Natural killer cell (primary cell): Measurements from ENCODE around the gene OGFOD3. TPM values are rescaled to one million over a fixed set of nuclear protein-coding genes. Genes with fewer than 3 reads are reported as not detected.

Experiments used
- ATAC-seq, 3 donors: fragments of 150-1000 bp in 2 of 3; fragments of 200-7000 bp in 1 of 3; cut with Tn5 transposase; 1 replicate in 1 of 3; 2 replicates in 2 of 3; pipeline ENCODE4 v1.10.0; 2021; ENCODE audit warnings: mild to moderate bottlenecking in 2 of 3, moderate library complexity in 2 of 3
- DNase-seq, 2 donors: peaks; one replicate each; pipeline versions ENCODE4 v3.0.0 to v3.0.0-alpha.2; 2013 to 2021; ENCODE audit warnings: mixed read lengths in 1 of 2
- H3K27ac ChIP-seq: one replicate; pipeline ENCODE4 v1.5.1; 2013; ENCODE audit warnings: mild to moderate bottlenecking, low read length
- H3K27me3 ChIP-seq: one replicate; pipeline ENCODE4 v1.6.1; 2013; ENCODE audit warnings: low read length; ENCODE audit not compliant: control insufficient read depth, insufficient read depth
- H3K36me3 ChIP-seq: one replicate; pipeline ENCODE4 v1.6.1; 2013; ENCODE audit warnings: low read length; ENCODE audit not compliant: control insufficient read depth, insufficient read depth
- H3K4me1 ChIP-seq: one replicate; pipeline ENCODE4 v1.6.1; 2013; ENCODE audit warnings: low read length; ENCODE audit not compliant: control insufficient read depth, insufficient read depth
- H3K4me3 ChIP-seq: one replicate; pipeline ENCODE4 v1.5.1; 2013; ENCODE audit warnings: low read length
- H3K9me3 ChIP-seq: one replicate; pipeline ENCODE4 v1.6.1; 2013; ENCODE audit warnings: low read length; ENCODE audit not compliant: control insufficient read depth, insufficient read depth
- H3K27ac Mint-ChIP-seq, 2 donors: one replicate each; pipeline ENCODE4 v1.8.0; 2022; ENCODE audit warnings: mild to moderate bottlenecking in 2 of 2, mixed read lengths in 2 of 2, moderate library complexity in 1 of 2
- H3K27me3 Mint-ChIP-seq, 2 donors: one replicate each; pipeline ENCODE4 v1.8.0; 2022; ENCODE audit warnings: low read depth in 2 of 2, mixed read lengths in 2 of 2
- H3K36me3 Mint-ChIP-seq: one replicate; pipeline ENCODE4 v1.8.0; 2022; ENCODE audit warnings: mixed read lengths
- H3K4me1 Mint-ChIP-seq, 2 donors: one replicate each; pipeline ENCODE4 v1.8.0; 2022; ENCODE audit warnings: mixed read lengths in 2 of 2
- H3K4me3 Mint-ChIP-seq: one replicate; pipeline ENCODE4 v1.8.0; 2022; ENCODE audit warnings: mild to moderate bottlenecking, moderate library complexity, mixed read lengths
- H3K9me3 Mint-ChIP-seq, 2 donors: one replicate each; pipeline ENCODE4 v1.8.0; 2022; ENCODE audit warnings: mixed read lengths in 2 of 2
- WGBS: methylation state at CpG from one replicate; pipeline ENCODE4 v1.1.7; 2013; ENCODE audit warnings: missing lambda C conversion rate; ENCODE audit not compliant: insufficient coverage; 5-methylcytosine and 5-hydroxymethylcytosine counted together
- intact Hi-C: fragments of 100-400 bp; cut with micrococcal nuclease; formaldehyde crosslinking; loops from one replicate; pipeline ENCODE4 v1.14.2; 2022
- total RNA-seq, 4 donors: library from RNA; stranded (reverse); fragments of 120-200 nt in 1 of 4; gene quantifications; one replicate each; pipeline versions ENCODE4 v1.2.3 to v1.2.4, GENCODE V29; 2013 to 2022
- TF ChIP-seq, protein P1 (sequence below): fragments of 200-600 bp; IDR thresholded peaks from one replicate; pipeline ENCODE4 v1.8.0; 2022; ENCODE audit warnings: antibody characterized with exemption

OGFOD3 gene
- total RNA-seq, 3 donors from 2014 or later (not counting 1 experiment from before 2014, with no cell fraction given): 21.6 to 28.6 (median 23.3) TPM

DNA sequence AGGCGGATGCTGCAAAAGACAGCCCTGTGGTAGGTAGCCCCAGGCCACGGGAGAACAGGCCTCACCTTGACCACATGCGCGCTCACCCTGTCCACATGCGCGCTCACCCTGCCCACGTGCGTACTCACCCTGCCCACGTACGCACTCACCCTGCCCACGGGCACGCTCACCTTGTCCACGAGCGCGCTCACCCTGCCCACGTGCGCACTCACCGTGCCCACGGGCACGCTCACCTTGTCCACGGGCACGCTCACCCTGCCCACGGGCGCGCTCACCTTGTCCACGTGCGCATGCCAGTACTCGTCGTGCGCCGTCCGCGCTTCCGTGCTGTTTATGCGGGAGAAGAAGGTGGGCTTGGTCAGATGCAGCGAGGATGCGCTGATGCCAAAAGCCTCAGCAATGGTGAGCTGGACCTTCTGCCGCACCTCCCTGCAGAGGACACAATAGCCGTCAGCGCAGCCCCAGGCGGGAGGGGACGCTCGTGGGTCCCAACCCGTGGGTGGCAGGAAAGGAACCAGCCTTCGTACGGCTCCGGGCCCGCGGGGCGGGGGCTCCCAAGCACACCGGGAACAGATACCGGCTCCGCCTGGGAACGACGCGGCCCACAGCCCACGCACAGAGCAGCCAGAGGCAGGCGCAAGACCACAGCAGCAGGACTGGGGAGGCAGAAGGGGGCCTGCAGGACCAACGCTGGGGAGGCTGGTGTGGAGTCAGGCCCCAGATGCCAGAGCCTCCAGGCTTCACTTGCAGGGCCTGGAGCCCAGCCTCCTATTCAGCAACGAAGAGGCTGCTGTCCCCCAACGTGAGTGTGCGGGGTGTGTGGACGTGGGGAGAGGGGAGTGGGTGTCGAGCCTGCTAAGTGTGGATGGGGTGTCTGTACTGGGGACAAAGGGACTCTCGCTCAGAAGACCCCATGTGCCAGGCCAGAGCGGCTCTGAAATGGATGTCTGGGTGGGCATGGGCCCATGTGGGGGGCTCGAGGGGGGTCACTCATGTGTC, 14.4 kb downstream of the OGFOD3 start:
- H3K9me3 ChIP-seq: no peaks in the 10 kb centered on the region
- peaks cover 9 to 18% of the 10 kb centered on the region in 2 donors for H3K4me1 Mint-ChIP-seq
- H3K9me3 Mint-ChIP-seq: no peaks in the 10 kb centered on the region
- DNase-seq (no peak), ATAC-seq (no peak)
- H3K4me3 ChIP-seq: no peak overlapping the region
- H3K4me3 Mint-ChIP-seq: no peak overlapping the region
- no peaks in the 10 kb centered on the region for H3K27me3 Mint-ChIP-seq
- no peaks in the 10 kb centered on the region for H3K27me3 ChIP-seq
- H3K27ac ChIP-seq: no peak overlapping the region
- peak overlapping the region in 1 of 2 donors; percentile 67 for H3K27ac Mint-ChIP-seq
- intact Hi-C loops: no loop called here
- peaks cover 14% of the 10 kb centered on the region for H3K36me3 ChIP-seq
- no peaks in the 10 kb centered on the region for H3K36me3 Mint-ChIP-seq
- 87% methylated on average over 66 of the region's 67 CpGs for WGBS
- TF ChIP-seq, protein P1, sequence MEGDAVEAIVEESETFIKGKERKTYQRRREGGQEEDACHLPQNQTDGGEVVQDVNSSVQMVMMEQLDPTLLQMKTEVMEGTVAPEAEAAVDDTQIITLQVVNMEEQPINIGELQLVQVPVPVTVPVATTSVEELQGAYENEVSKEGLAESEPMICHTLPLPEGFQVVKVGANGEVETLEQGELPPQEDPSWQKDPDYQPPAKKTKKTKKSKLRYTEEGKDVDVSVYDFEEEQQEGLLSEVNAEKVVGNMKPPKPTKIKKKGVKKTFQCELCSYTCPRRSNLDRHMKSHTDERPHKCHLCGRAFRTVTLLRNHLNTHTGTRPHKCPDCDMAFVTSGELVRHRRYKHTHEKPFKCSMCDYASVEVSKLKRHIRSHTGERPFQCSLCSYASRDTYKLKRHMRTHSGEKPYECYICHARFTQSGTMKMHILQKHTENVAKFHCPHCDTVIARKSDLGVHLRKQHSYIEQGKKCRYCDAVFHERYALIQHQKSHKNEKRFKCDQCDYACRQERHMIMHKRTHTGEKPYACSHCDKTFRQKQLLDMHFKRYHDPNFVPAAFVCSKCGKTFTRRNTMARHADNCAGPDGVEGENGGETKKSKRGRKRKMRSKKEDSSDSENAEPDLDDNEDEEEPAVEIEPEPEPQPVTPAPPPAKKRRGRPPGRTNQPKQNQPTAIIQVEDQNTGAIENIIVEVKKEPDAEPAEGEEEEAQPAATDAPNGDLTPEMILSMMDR: no peak
- H3K4me1 ChIP-seq: peaks cover 28% of the 10 kb centered on the region

DNA sequence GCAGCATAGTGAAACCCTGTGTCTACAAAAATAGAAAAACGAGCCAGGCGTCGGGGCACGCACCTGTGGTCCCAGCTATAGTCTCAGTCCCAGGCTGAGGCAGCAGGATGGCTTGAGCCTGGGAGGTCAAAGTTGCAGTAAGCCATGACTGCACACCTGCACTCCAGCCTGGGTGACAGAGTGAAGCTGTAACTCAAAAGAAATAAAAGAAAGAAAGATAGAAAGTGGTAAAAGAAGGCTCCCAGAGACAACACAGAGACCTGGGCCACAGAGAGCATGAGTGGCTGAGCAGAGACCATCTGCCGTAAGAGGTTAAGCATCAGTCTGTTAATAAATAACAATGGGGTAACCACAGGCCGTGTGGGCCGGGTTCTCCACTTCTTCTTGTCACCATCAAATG, 15.5 kb downstream of the OGFOD3 start:
- Histone ChIP-seq H3K9me3 (no peaks in the 10 kb centered on the region), H3K36me3 (peaks cover 14% of the 10 kb centered on the region), H3K4me3 (no peak overlapping the region), H3K4me1 (peaks cover 28% of the 10 kb centered on the region), H3K27ac (no peak overlapping the region), H3K27me3 (no peaks in the 10 kb centered on the region)
- H3K4me1 Mint-ChIP-seq: peaks cover 9 to 18% of the 10 kb centered on the region in 2 donors
- ATAC-seq: no peak
- H3K27ac Mint-ChIP-seq: no peak overlapping the region
- no peak overlapping the region for H3K4me3 Mint-ChIP-seq
- H3K9me3 Mint-ChIP-seq: no peaks in the 10 kb centered on the region
- intact Hi-C loops: no loop called here
- no peaks in the 10 kb centered on the region for H3K27me3 Mint-ChIP-seq
- no peak for DNase-seq
- TF ChIP-seq, protein P1: no peak
- WGBS: 88% methylated on average over 7 of the region's 7 CpGs
- no peaks in the 10 kb centered on the region for H3K36me3 Mint-ChIP-seq

DNA sequence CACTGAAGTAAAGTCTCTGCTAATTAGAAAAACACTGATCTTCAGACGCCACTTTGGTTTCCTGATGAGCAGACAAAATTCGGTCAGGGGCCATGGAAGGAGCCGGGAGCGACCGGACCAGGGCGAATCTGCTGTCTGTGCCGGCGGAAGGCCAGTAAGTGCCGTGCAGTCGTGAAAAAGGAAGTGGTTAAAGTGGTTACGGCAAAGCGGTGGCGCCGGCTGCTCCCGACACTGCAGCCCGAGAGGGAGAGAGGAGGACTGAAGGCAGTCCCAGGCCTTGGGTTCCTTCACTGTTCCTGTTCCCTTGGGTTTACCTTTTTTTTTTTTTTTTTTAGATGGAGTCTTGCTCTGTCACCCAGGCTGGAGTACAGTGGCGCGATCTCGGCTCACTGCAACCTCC, 17.6 kb downstream of the OGFOD3 start:
- Mint-ChIP-seq H3K9me3 (no peaks in the 10 kb centered on the region), H3K36me3 (no peaks in the 10 kb centered on the region), H3K27me3 (no peaks in the 10 kb centered on the region), H3K4me3 (peak overlapping the region; percentile 94), H3K27ac (peak overlapping the region; percentile 78 to 80), H3K4me1 (peaks cover 13 to 16% of the 10 kb centered on the region in 2 donors)
- intact Hi-C loops: no loop called here
- ATAC-seq (peak; percentile 82 to 94 (median 93)), DNase-seq (peak; percentile 51 to 75)
- TF ChIP-seq, protein P1: no peak
- Histone ChIP-seq H3K27me3 (no peaks in the 10 kb centered on the region), H3K4me3 (peak overlapping the region; percentile 17), H3K27ac (no peak overlapping the region), H3K9me3 (no peaks in the 10 kb centered on the region), H3K4me1 (peaks cover 23% of the 10 kb centered on the region), H3K36me3 (peaks cover 10% of the 10 kb centered on the region)
- WGBS: under 1% methylated on average over 16 of the region's 19 CpGs
